Transverse colon (tissue), 3 donors: Measurements from ENCODE around the gene PYGO1.

Experiments
- POLR2A ChIP-seq: fragments of 450-650 bp; IDR thresholded peaks from one replicate; pipeline ENCODE4 v1.6.1; 2016; ENCODE audit warnings: antibody characterized with exemption, mild to moderate bottlenecking, moderate library complexity
- TF ChIP-seq, protein P1 (sequence below), 5 experiments: fragments of 200-600 bp in 3 of 5; fragments of 450-650 bp in 2 of 5; sonication (generic) in 3 of 5; IDR thresholded peaks; 1 replicate in 2 of 5; 2 replicates in 3 of 5; pipeline ENCODE4 v1.5.1; 2016 to 2017; ENCODE audit warnings: antibody characterized with exemption in 5 of 5, inconsistent platforms in 3 of 5, mild to moderate bottlenecking in 2 of 5, moderate library complexity in 1 of 5

DNA sequence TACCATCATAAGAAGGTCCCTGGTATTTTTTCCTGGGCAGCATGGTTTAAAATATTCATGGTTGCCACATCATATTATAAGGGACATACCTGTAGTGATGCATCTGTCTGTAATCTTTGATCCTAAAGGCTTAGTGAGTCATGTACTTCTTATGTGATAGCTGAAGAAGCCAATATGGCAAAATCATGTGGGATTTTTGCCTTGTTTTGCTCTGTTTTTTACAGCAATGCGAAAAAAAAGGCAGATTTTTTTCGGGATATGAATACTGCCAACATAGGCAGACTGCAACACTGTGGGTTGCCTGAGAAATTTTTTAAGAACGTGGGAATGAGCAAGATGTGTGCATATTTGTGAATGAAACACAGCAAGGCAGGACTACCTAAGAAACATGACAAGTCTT is 11.3 kb upstream of the PYGO1 start:
- no peak for TF ChIP-seq POLR2A
- TF ChIP-seq, protein P1, sequence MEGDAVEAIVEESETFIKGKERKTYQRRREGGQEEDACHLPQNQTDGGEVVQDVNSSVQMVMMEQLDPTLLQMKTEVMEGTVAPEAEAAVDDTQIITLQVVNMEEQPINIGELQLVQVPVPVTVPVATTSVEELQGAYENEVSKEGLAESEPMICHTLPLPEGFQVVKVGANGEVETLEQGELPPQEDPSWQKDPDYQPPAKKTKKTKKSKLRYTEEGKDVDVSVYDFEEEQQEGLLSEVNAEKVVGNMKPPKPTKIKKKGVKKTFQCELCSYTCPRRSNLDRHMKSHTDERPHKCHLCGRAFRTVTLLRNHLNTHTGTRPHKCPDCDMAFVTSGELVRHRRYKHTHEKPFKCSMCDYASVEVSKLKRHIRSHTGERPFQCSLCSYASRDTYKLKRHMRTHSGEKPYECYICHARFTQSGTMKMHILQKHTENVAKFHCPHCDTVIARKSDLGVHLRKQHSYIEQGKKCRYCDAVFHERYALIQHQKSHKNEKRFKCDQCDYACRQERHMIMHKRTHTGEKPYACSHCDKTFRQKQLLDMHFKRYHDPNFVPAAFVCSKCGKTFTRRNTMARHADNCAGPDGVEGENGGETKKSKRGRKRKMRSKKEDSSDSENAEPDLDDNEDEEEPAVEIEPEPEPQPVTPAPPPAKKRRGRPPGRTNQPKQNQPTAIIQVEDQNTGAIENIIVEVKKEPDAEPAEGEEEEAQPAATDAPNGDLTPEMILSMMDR (IDR thresholded peaks at IDR 0.05): no peak
